GM18858 (cell line): ENCODE data around the gene UTS2B.

Experiments used
- ATAC-seq: cut with Tn5 transposase; IDR thresholded peaks from one replicate; pipeline ENCODE4 v1.9.1; 2021; ENCODE audit not compliant: unreplicated experiment

UTS2B gene

GRCh38 chr3:191329654-191330529 lies at the start of gene UTS2B:
Gene UTS2B, minus strand, starts transcription at chr3:191330526. Its CDS starts 48,337 bp downstream, at chr3:191282189.
- peak; percentile 10 for ATAC-seq

GRCh38 chr3:191380001-191380400 lies 49.7 kb upstream of the UTS2B start:
- ATAC-seq: no peak

- no peak for ATAC-seq
Observed at GRCh38 chr3:191379446-191379845, 49.1 kb upstream of the UTS2B start.

GRCh38 chr3:191378142-191378812 lies 48.0 kb upstream of the UTS2B start:
- no peak for ATAC-seq

- ATAC-seq: no peak
Observed at GRCh38 chr3:191376516-191377141, 46.3 kb upstream of the UTS2B start.

GRCh38 chr3:191373327-191373726 lies 43.0 kb upstream of the UTS2B start:
- ATAC-seq: no peak

- no peak for ATAC-seq
Observed at GRCh38 chr3:191372122-191372521, 41.8 kb upstream of the UTS2B start.

GRCh38 chr3:191369616-191370010 lies 39.3 kb upstream of the UTS2B start:
- no peak for ATAC-seq

GRCh38 chr3:191368755-191369615 lies 38.7 kb upstream of the UTS2B start:
- ATAC-seq: no peak

GRCh38 chr3:191366675-191367074 lies 36.3 kb upstream of the UTS2B start:
- no peak for ATAC-seq

GRCh38 chr3:191363221-191363620 lies 32.9 kb upstream of the UTS2B start:
- ATAC-seq: no peak

- no peak for ATAC-seq
Observed at GRCh38 chr3:191362524-191363090, 32.3 kb upstream of the UTS2B start.

GRCh38 chr3:191362037-191362436 lies 31.7 kb upstream of the UTS2B start:
- ATAC-seq: no peak

- no peak for ATAC-seq
Observed at GRCh38 chr3:191361456-191361855, 31.1 kb upstream of the UTS2B start.

GRCh38 chr3:191360620-191361019 lies 30.3 kb upstream of the UTS2B start:
- ATAC-seq: no peak

GRCh38 chr3:191358929-191359328 lies 28.6 kb upstream of the UTS2B start:
- no peak for ATAC-seq

GRCh38 chr3:191357909-191358308 lies 27.6 kb upstream of the UTS2B start:
- ATAC-seq: no peak

- ATAC-seq: no peak
Observed at GRCh38 chr3:191356631-191357439, 26.5 kb upstream of the UTS2B start.

- ATAC-seq: peak; percentile 82
Observed at GRCh38 chr3:191355406-191355805, 25.1 kb upstream of the UTS2B start.
